MM.1S (cell line): ENCODE measurements around the gene GMFB.

ENCODE experiments used
- EZH2 ChIP-seq: fragments of 300-600 bp; sonication (generic); optimal IDR thresholded peaks from 2 replicates; pipeline ENCODE3; 2017; ENCODE audit warnings: low read depth, mild to moderate bottlenecking, antibody characterized with exemption, low read length, mixed read lengths
- TF ChIP-seq, protein P1 (sequence below): fragments of 300-600 bp; sonication (generic); IDR thresholded peaks from 2 replicates; pipeline ENCODE4 v1.5.1; 2016; ENCODE audit warnings: antibody characterized with exemption, low read length, mixed read lengths

DNA sequence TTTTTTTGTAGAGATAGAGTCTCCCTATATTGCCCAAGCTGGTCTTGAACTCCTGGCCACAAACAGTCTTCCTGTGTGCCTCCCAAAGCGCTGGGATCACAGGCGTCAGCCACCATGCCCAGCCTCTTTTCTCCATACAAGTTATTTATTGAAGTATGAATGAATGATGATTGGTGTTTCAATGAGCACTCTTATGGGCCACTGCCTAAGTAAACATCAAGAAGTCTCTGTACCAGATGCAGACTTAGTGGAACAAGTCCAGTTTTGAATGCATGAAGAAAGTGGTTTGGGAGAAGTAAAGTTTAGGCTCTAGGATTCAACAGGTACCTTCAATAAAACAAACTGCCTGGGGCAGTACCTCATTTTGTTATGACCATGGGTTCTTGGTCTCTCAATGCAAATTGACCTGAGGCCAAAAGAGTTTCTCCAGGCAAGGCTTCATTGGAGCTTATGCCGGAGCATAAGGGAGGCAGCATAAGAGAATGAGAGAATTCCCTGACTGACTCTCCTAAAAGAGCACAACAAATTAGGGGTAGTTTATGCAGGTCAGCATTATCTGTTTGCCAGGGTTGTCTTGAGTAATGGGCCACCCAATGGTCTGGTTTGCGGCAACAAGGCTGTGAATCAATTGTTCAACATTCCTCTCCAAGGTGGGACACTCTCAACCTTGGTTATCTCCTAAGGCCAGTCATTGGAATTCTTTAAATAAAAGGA is 1.1 kb upstream of the GMFB start:
- TF ChIP-seq, protein P1, sequence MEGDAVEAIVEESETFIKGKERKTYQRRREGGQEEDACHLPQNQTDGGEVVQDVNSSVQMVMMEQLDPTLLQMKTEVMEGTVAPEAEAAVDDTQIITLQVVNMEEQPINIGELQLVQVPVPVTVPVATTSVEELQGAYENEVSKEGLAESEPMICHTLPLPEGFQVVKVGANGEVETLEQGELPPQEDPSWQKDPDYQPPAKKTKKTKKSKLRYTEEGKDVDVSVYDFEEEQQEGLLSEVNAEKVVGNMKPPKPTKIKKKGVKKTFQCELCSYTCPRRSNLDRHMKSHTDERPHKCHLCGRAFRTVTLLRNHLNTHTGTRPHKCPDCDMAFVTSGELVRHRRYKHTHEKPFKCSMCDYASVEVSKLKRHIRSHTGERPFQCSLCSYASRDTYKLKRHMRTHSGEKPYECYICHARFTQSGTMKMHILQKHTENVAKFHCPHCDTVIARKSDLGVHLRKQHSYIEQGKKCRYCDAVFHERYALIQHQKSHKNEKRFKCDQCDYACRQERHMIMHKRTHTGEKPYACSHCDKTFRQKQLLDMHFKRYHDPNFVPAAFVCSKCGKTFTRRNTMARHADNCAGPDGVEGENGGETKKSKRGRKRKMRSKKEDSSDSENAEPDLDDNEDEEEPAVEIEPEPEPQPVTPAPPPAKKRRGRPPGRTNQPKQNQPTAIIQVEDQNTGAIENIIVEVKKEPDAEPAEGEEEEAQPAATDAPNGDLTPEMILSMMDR: no peak
- TF ChIP-seq EZH2: no peak
